K562 (cell line): Measurements from ENCODE around the gene HHIPL1. TPM values are rescaled to one million over a fixed set of nuclear protein-coding genes. Genes with fewer than 3 reads are reported as not detected.

Source experiments
- ARID2 ChIP-seq: fragments of 450-650 bp; IDR thresholded peaks from 2 replicates; pipeline ENCODE4 v1.6.1; 2017; ENCODE audit warnings: antibody characterized with exemption, mild to moderate bottlenecking
- BRD4 ChIP-seq: fragments of 200-600 bp; sonication (generic); IDR thresholded peaks from 2 replicates; pipeline ENCODE4 v1.6.1; 2017; ENCODE audit warnings: inconsistent platforms
- E2F6 ChIP-seq, 2 experiments: IDR thresholded peaks; 2 replicates each; pipeline ENCODE4 v1.6.1; 2011; ENCODE audit warnings: borderline replicate concordance in 1 of 2, control low read depth in 1 of 2, low read depth in 1 of 2, low read length in 1 of 2, mild to moderate bottlenecking in 1 of 2, mixed read lengths in 1 of 2, moderate library complexity in 1 of 2; ENCODE audit not compliant: insufficient read depth in 1 of 2, insufficient read length in 1 of 2, poor library complexity in 1 of 2, severe bottlenecking in 1 of 2; ENCODE audit errors: extremely low read depth in 1 of 2
- FOS ChIP-seq: IDR thresholded peaks from 3 replicates; pipeline ENCODE4 v1.6.1; 2011; ENCODE audit not compliant: insufficient read length; ENCODE audit errors: extremely low read depth
- FOXA3 ChIP-seq, 2 experiments: fragments of 450-650 bp in 1 of 2; sonication (generic) in 1 of 2; formaldehyde crosslinking; IDR thresholded peaks in 1 of 2; conservative IDR thresholded peaks in 1 of 2; 2 replicates each; pipeline versions ENCODE4 v1.4.0 to v1.8.0; 2020 to 2022; ENCODE audit warnings: mild to moderate bottlenecking in 2 of 2, missing genetic modification reagents in 1 of 2
- GTF2F1 ChIP-seq: IDR thresholded peaks from 2 replicates; pipeline ENCODE4 v1.6.1; 2011; ENCODE audit warnings: low read depth, low read length, improper control_type of control experiment
- ID3 ChIP-seq, 2 experiments: fragments of 250-450 bp in 1 of 2; fragments of 450-650 bp in 1 of 2; sonication (Bioruptor Pico) in 1 of 2; IDR thresholded peaks; 2 replicates each; pipeline versions ENCODE4 v1.6.1 to v1.8.0; 2016 to 2021; ENCODE audit warnings: mild to moderate bottlenecking in 2 of 2, moderate library complexity in 2 of 2, missing compliant biosample characterization in 1 of 2, missing genetic modification characterization in 1 of 2
- MEF2D ChIP-seq: conservative IDR thresholded peaks from 2 replicates; pipeline ENCODE4 v1.6.1; 2016; ENCODE audit warnings: low read depth, missing genetic modification characterization, missing compliant biosample characterization
- NR2C2 ChIP-seq, 2 experiments: fragments of 200-800 bp in 1 of 2; sonication (Bioruptor generic) in 1 of 2; sonication (generic) in 1 of 2; formaldehyde crosslinking in 1 of 2; IDR thresholded peaks; 2 replicates each; pipeline versions ENCODE4 v1.6.1 to v1.8.0; 2016 to 2022; ENCODE audit warnings: mild to moderate bottlenecking in 1 of 2, missing compliant biosample characterization in 1 of 2, missing genetic modification characterization in 1 of 2, missing genetic modification reagents in 1 of 2
- PRDM10 ChIP-seq: fragments of 450-650 bp; IDR thresholded peaks from 2 replicates; pipeline ENCODE4 v1.6.1; 2018; ENCODE audit not compliant: partially characterized antibody
- PTTG1 ChIP-seq: fragments of 450-650 bp; IDR thresholded peaks from 2 replicates; pipeline ENCODE4 v1.6.1; 2016; ENCODE audit warnings: low read depth, mild to moderate bottlenecking, missing genetic modification characterization, missing compliant biosample characterization
- SMARCE1 ChIP-seq: fragments of 450-650 bp; IDR thresholded peaks from 2 replicates; pipeline ENCODE4 v1.7.1; 2016; ENCODE audit warnings: mild to moderate bottlenecking
- SOX6 ChIP-seq: fragments of 450-650 bp; IDR thresholded peaks from 2 replicates; pipeline ENCODE4 v1.6.1; 2014; ENCODE audit warnings: mild to moderate bottlenecking
- SP2 ChIP-seq: IDR thresholded peaks from 2 replicates; pipeline ENCODE4 v1.6.1; 2011; ENCODE audit warnings: mild to moderate bottlenecking, low read depth, low read length, moderate library complexity; ENCODE audit not compliant: poor library complexity, severe bottlenecking; ENCODE audit errors: extremely low read depth
- STAG1 ChIP-seq: sonication (generic); formaldehyde crosslinking; IDR thresholded peaks from 2 replicates; pipeline ENCODE4 v1.5.0; 2020; ENCODE audit warnings: missing genetic modification reagents, borderline replicate concordance
- TEAD1 ChIP-seq, 2 experiments: fragments of 450-650 bp in 1 of 2; sonication (generic) in 1 of 2; formaldehyde crosslinking; IDR thresholded peaks; 2 replicates each; pipeline versions ENCODE4 v1.4.0 to v1.8.0; 2020 to 2022; ENCODE audit warnings: mild to moderate bottlenecking in 2 of 2, missing genetic modification reagents in 1 of 2
- ZFP36 ChIP-seq: fragments of 150-350 bp; IDR thresholded peaks from 2 replicates; pipeline ENCODE4 v1.6.1; 2018; ENCODE audit warnings: low read length, low read depth; ENCODE audit not compliant: partially characterized antibody
- polyA plus RNA-seq, 8 experiments: library from polyadenylated mRNA; depleted of rRNA in 4 of 8; stranded (reverse) in 5 of 8; unstranded in 3 of 8; fragments of >200 nt; fragmentation: Nextera tagmentation in 2 of 8; fragmentation: Illumina TruSeq in 1 of 8; extraction: Ambion mirVana in 2 of 8; extraction: Trizol in 1 of 8; gene quantifications; 2 replicates each; pipeline versions ENCODE4 v1.2.1 to v1.2.3, GENCODE V29; 2011 to 2014; ENCODE audit warnings: inconsistent platforms in 1 of 8, missing spikeins in 1 of 8
- total RNA-seq, 7 experiments: library from RNA; depleted of rRNA in 6 of 7; stranded (reverse); fragments of >200 nt in 6 of 7; fragmentation: Illumina TruSeq in 2 of 7; extraction: Trizol in 2 of 7; gene quantifications; 2 replicates each; pipeline versions ENCODE4 v1.2.1 to v1.2.3, GENCODE V29; 2011 to 2021; ENCODE audit warnings: low replicate concordance in 1 of 7
- TF ChIP-seq, protein P1 (sequence below): fragments of 450-650 bp; formaldehyde crosslinking; IDR thresholded peaks from 2 replicates; pipeline ENCODE4 v1.4.0; 2020; ENCODE audit warnings: mild to moderate bottlenecking, mixed read lengths

Gene HHIPL1
- total and polyA plus RNA-seq, 9 of the 15 experiments (the other 6 are each of a cell fraction or from before 2014, with no cell fraction given) = not detected

DNA sequence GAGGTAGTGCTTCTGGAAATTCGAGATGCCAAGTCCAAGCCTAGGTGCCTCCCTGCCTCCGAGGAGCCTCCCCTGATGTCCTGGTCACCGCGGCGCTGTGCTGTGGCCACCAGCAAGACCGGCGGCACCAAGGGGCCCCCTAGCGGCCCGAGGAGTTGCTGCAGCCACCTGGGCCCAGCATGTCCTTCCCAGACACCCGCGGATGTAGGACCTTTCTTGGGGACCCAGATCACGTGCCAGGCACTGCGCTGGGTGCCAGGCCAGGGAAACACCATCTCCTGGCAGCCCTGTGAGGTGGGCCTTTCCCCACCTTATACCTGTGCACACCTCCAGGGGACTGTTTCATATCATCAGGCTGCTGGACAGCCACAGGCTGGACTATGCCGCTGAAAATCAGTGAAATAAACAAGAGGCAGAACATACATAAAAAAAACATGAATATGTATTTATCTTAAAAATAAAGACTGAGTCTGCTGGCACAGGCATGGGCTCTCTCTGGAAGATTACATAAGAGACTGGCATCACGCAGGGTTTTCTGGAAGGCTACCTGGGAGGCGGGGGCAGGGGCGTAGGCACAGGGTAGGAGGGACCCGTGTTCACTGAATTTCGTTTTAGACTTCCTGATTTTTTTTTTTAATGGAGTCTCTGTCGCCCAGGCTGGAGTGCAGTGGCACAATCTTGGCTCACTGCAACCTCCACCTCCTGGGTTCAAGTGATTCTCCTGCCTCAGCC, 15.9 kb upstream of the HHIPL1 start (continued):
- TF ChIP-seq ID3 (CRISPR knock-in tag; IDR thresholded peaks at IDR 0.05) (no peak), ID3 (tag; IDR thresholded peaks at IDR 0.05) (no peak), PTTG1 (tag) (no peak), PRDM10 (no peak), FOXA3 (CRISPR knock-in tag; conservative IDR thresholded peaks at IDR 0.05 in 1 of 2, IDR thresholded peaks at IDR 0.05 in 1 of 2) (no peak), NR2C2 (CRISPR knock-in tag; IDR thresholded peaks at IDR 0.05) (no peak), NR2C2 (tag; IDR thresholded peaks at IDR 0.05) (no peak), FOS (no peak), ZFP36 (peak; percentile 78), STAG1 (CRISPR knock-in tag) (peak; percentile 72; the same call in 1 of the 2 replicates), MEF2D (tag) (no peak), GTF2F1 (no peak), SOX6 (no peak), TEAD1 (CRISPR knock-in tag; IDR thresholded peaks at IDR 0.05) (no peak), SMARCE1 (no peak), E2F6 (IDR thresholded peaks at IDR 0.05; ENCODE audit: borderline replicate concordance in 1 of 2, extremely low read depth in 1 of 2, insufficient read depth in 1 of 2, insufficient read length in 1 of 2, low read depth in 1 of 2, low read length in 1 of 2, poor library complexity in 1 of 2, severe bottlenecking in 1 of 2) (no peak), BRD4 (no peak), ARID2 (peak; percentile 57; the same call in 1 of the 2 replicates), SP2 (no peak)
- TF ChIP-seq, protein P1, sequence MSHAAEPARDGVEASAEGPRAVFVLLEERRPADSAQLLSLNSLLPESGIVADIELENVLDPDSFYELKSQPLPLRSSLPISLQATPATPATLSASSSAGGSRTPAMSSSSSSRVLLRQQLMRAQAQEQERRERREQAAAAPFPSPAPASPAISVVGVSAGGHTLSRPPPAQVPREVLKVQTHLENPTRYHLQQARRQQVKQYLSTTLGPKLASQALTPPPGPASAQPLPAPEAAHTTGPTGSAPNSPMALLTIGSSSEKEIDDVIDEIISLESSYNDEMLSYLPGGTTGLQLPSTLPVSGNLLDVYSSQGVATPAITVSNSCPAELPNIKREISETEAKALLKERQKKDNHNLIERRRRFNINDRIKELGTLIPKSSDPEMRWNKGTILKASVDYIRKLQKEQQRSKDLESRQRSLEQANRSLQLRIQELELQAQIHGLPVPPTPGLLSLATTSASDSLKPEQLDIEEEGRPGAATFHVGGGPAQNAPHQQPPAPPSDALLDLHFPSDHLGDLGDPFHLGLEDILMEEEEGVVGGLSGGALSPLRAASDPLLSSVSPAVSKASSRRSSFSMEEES (CRISPR knock-in tag) = peak; percentile 38; the same call in 1 of the 2 replicates
